B cell (primary cell): Measurements from ENCODE around the gene BRD9. TPM values are rescaled to one million over a fixed set of nuclear protein-coding genes. Genes with fewer than 3 reads are reported as not detected.

Experiments used
- ATAC-seq: fragments of 200-7000 bp; cut with Tn5 transposase; one replicate; pipeline ENCODE4 v1.10.0; 2021; ENCODE audit warnings: low read depth, mild to moderate bottlenecking, moderate number of reproducible peaks, moderate library complexity
- CTCF ChIA-PET: fragments of 350-600 bp; sonication (Branson Sonifier 250); formaldehyde crosslinking; loops from one replicate; lab custom pipeline; 2021; ENCODE audit warnings: antibody characterized with exemption, inconsistent platforms; lab: Charles Lee
- POLR2A ChIA-PET: fragments of 350-600 bp; sonication (Branson Sonifier 250); formaldehyde crosslinking; loops from one replicate; lab custom pipeline; 2021; ENCODE audit warnings: antibody characterized with exemption; lab: Charles Lee
- DNase-seq: peaks from one replicate; pipeline ENCODE4 v3.0.0; 2013
- H2AFZ ChIP-seq: 2 replicates; pipeline ENCODE4 v1.6.1; 2012; ENCODE audit warnings: mild to moderate bottlenecking, low read depth, low read length; ENCODE audit not compliant: insufficient read depth, poor library complexity, severe bottlenecking
- H3K27ac ChIP-seq, 2 donors: 1 replicate in 1 of 2; 2 replicates in 1 of 2; pipeline ENCODE4 v1.5.1; 2012 to 2013; ENCODE audit warnings: low read length in 2 of 2, mild to moderate bottlenecking in 2 of 2, moderate library complexity in 1 of 2
- H3K27me3 ChIP-seq, 4 experiments: fragments of 200-600 bp in 1 of 4; sonication (generic) in 1 of 4; replicated peaks in 1 of 4; 1 replicate in 2 of 4; 2 replicates in 2 of 4; pipeline versions ENCODE4 v1.6.1 to v1.7.0; 2013 to 2016; ENCODE audit warnings: low read length in 3 of 4, mild to moderate bottlenecking in 2 of 4, mixed read lengths in 1 of 4, moderate library complexity in 1 of 4; ENCODE audit not compliant: insufficient read depth in 4 of 4, control insufficient read depth in 3 of 4; ENCODE audit errors: control extremely low read depth in 1 of 4
- H3K36me3 ChIP-seq, 2 experiments: replicated peaks in 1 of 2; 1 replicate in 1 of 2; 2 replicates in 1 of 2; pipeline versions ENCODE4 v1.6.1 to v1.7.1; 2013; ENCODE audit warnings: low read length in 1 of 2; ENCODE audit not compliant: insufficient read depth in 2 of 2, control insufficient read depth in 1 of 2; ENCODE audit errors: control extremely low read depth in 1 of 2, extremely low read depth in 1 of 2
- H3K4me1 ChIP-seq, 2 donors: fragments of 200-600 bp in 1 of 2; sonication (generic) in 1 of 2; 1 replicate in 1 of 2; 2 replicates in 1 of 2; pipeline versions ENCODE4 v1.5.1 to v1.6.1; 2013 to 2017; ENCODE audit warnings: low read length in 2 of 2; ENCODE audit not compliant: control insufficient read depth in 2 of 2, insufficient read depth in 2 of 2
- H3K4me2 ChIP-seq: replicated peaks from 2 replicates; pipeline ENCODE3; 2012; ENCODE audit warnings: mild to moderate bottlenecking, low read depth, low read length; ENCODE audit not compliant: poor library complexity, severe bottlenecking
- H3K4me3 ChIP-seq, 5 experiments: fragments of 200-600 bp in 1 of 5; sonication (generic) in 1 of 5; 1 replicate in 3 of 5; 2 replicates in 2 of 5; pipeline versions ENCODE4 v1.5.1 to v1.7.0; 2011 to 2016; ENCODE audit warnings: low read length in 4 of 5, mild to moderate bottlenecking in 4 of 5, low read depth in 2 of 5, control low read depth in 1 of 5, moderate library complexity in 1 of 5; ENCODE audit not compliant: insufficient read depth in 1 of 5; ENCODE audit errors: control extremely low read depth in 1 of 5, extremely low read depth in 1 of 5
- H3K79me2 ChIP-seq: fragments of 200-600 bp; sonication (generic); one replicate; pipeline ENCODE4 v1.6.0; 2016; ENCODE audit warnings: low read length; ENCODE audit not compliant: control insufficient read depth, insufficient read depth
- H3K9ac ChIP-seq: fragments of 200-600 bp; sonication (generic); 2 replicates; pipeline ENCODE4 v1.6.1; 2017; ENCODE audit warnings: mild to moderate bottlenecking, low read length, moderate library complexity
- H3K9me3 ChIP-seq, 3 donors: one replicate each; pipeline versions ENCODE4 v1.6.1 to v1.7.1; 2013; ENCODE audit warnings: low read length in 2 of 3; ENCODE audit not compliant: control insufficient read depth in 2 of 3, insufficient read depth in 1 of 3; ENCODE audit errors: control extremely low read depth in 1 of 3
- H4K20me1 ChIP-seq: 2 replicates; pipeline ENCODE4 v1.6.0; 2012; ENCODE audit warnings: mild to moderate bottlenecking, low read length; ENCODE audit not compliant: insufficient read depth, control insufficient read depth, poor library complexity, severe bottlenecking
- H3K27ac Mint-ChIP-seq: one replicate; pipeline ENCODE4 v1.8.0; 2021; ENCODE audit warnings: mixed read lengths
- H3K27me3 Mint-ChIP-seq: one replicate; pipeline ENCODE4 v1.8.0; 2021; ENCODE audit warnings: mixed read lengths
- H3K4me1 Mint-ChIP-seq: one replicate; pipeline ENCODE4 v1.8.0; 2021; ENCODE audit warnings: mixed read lengths
- H3K4me3 Mint-ChIP-seq: one replicate; pipeline ENCODE4 v1.8.0; 2021; ENCODE audit warnings: mixed read lengths
- H3K9me3 Mint-ChIP-seq: one replicate; pipeline ENCODE4 v1.8.0; 2022; ENCODE audit warnings: mixed read lengths; ENCODE audit not compliant: insufficient read depth
- CTCF ChIP-seq: fragments of 200-600 bp; IDR thresholded peaks from one replicate; pipeline ENCODE4 v1.8.0; 2022; ENCODE audit warnings: antibody characterized with exemption, mild to moderate bottlenecking
- EZH2 ChIP-seq: IDR thresholded peaks from 2 replicates; pipeline ENCODE4 v1.6.1; 2012; ENCODE audit warnings: borderline replicate concordance, low read depth, mild to moderate bottlenecking, moderate library complexity, low read length; ENCODE audit not compliant: insufficient read depth, poor library complexity, severe bottlenecking
- WGBS: methylation state at CpG from one replicate; pipeline ENCODE4 v1.1.5; 2013; ENCODE audit warnings: missing lambda C conversion rate; ENCODE audit not compliant: insufficient coverage; 5-methylcytosine and 5-hydroxymethylcytosine counted together
- intact Hi-C: fragments of 100-400 bp; cut with micrococcal nuclease; formaldehyde crosslinking; loops from one replicate; pipeline ENCODE4 v1.10.0; 2022
- polyA plus RNA-seq: library from polyadenylated mRNA; depleted of rRNA; stranded (reverse); fragments of >200 nt; gene quantifications from 2 replicates; pipeline ENCODE4 v1.2.3, GENCODE V29; 2012
- total RNA-seq, 2 donors: library from RNA; stranded (reverse); fragments of 120-200 nt in 1 of 2; gene quantifications; 1 replicate in 1 of 2; 2 replicates in 1 of 2; pipeline versions ENCODE4 v1.2.3 to v1.2.4, GENCODE V29; 2013 to 2022

Gene BRD9
- total and polyA plus RNA-seq, 2 donors (not counting 1 experiment from before 2014, with no cell fraction given) = 28.3 to 68.6 TPM

GRCh38 chr5:922436-923280 lies 30.1 kb upstream of the BRD9 start:
- Histone ChIP-seq H3K4me3 (no peak overlapping the region), H3K4me2 (no peak overlapping the region), H3K9me3 (peaks cover 0 to 12% (median 0%) of the 10 kb centered on the region in 3 donors), H2AFZ (peak overlapping the region; percentile 20), H3K36me3 (no peaks in the 10 kb centered on the region), H3K9ac (no peak overlapping the region), H3K4me1 (peaks cover 10 to 15% of the 10 kb centered on the region in 2 donors), H3K27me3 (peaks cover 0 to 16% (median 10%) of the 10 kb centered on the region in 4 experiments), H3K79me2 (no peaks in the 10 kb centered on the region), H3K27ac (no peak overlapping the region), H4K20me1 (no peaks in the 10 kb centered on the region)
- no peak for ATAC-seq
- WGBS = 94% methylated on average over 15 of the region's 17 CpGs
- Mint-ChIP-seq H3K27ac (no peak overlapping the region), H3K27me3 (peaks cover 22% of the 10 kb centered on the region), H3K9me3 (no peaks in the 10 kb centered on the region), H3K4me3 (no peak overlapping the region), H3K4me1 (peaks cover 3% of the 10 kb centered on the region)
- ChIA-PET POLR2A (no interaction called here), CTCF (interaction anchor here (1.2 to 3.7 kb wide), 6 partner anchors 211 to 722 kb away, joined by 3 to 29 read pairs (median 16); no protein-coding TSS in a partner anchor)
- intact Hi-C loops = loop anchor here (1.0 to 2.0 kb wide), 4 partner anchors 212 to 252 kb away; no protein-coding TSS in a partner anchor
- DNase-seq = no peak
- no peak for TF ChIP-seq EZH2
- no peak for TF ChIP-seq CTCF
